GM19193 (cell line): ENCODE data around the gene CSF2.

ENCODE experiments used
- POLR2A ChIP-seq: IDR thresholded peaks from 4 replicates; pipeline ENCODE4 v1.6.1; 2011; ENCODE audit not compliant: insufficient read depth, insufficient read length; ENCODE audit errors: extremely low read depth

CSF2 gene

GRCh38 chr5:132073231-132074013 lies at the start of gene CSF2:
Gene CSF2, plus strand, starts transcription at chr5:132073789. Its CDS starts 35 bp downstream, at chr5:132073824.
- TF ChIP-seq POLR2A, result no peak

- no peak for TF ChIP-seq POLR2A
Observed at GRCh38 chr5:132024117-132024435, 49.5 kb upstream of the CSF2 start.

DNA sequence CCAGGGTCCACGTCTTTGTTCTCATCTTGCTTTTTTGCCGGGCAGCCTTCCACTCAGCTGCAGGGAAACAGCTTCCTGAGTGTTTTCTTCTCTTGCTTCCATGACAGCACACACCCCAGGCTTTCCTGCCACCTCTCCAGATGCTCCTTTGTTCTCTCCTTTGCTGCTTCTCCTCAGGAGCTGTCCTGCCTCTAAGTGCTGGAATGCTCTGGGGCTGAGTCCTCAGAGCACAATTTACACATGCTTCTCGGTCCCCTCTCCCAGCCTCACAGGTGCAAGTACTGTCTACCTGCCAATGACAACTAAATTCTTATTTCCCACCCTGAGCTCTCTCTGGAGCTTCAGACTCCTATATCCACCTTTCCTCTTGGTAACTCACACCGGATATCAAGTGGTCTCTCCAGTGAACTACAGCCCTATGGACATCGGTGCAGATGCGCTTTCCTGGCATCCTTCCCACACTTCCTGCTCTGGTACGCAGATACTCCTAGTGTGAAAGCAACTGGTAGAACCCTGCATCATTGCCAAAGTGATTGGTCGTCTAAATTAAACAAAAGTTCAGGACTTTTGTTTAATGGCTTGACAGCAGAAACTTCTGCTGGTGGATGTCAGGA lies 48.7 kb upstream of the CSF2 start:
- no peak for TF ChIP-seq POLR2A

- no peak for TF ChIP-seq POLR2A
Observed at GRCh38 chr5:132025403-132025971, 48.1 kb upstream of the CSF2 start.

DNA sequence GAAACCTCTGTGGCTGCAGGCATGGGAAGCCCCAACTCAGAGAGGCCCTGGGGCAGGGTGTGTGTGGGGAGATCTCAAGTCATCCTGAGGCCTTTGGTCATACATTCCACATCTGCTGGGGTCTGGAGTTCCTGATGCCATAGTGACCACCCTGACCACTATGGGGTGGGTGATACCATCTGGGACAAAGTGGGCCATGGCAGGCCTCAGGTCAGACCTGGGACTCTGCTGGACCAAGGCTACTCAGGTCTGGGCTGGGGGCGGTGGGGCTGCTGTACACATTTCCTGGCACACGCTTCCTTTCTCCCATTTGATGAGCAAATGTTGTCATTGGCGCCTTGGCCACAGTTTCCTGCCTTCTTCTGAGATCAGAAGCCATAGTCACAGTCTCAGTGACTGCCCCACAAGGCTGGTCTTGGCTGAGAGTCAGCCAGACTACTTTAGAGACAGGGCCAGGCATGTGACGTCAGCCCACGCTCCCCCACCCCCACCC lies 47.0 kb upstream of the CSF2 start:
- no peak for TF ChIP-seq POLR2A

- TF ChIP-seq POLR2A, result no peak
Observed at GRCh38 chr5:132027027-132027426, 46.6 kb upstream of the CSF2 start.

- no peak for TF ChIP-seq POLR2A
Observed at GRCh38 chr5:132029609-132030330, 43.8 kb upstream of the CSF2 start.

GRCh38 chr5:132030610-132031009 lies 43.0 kb upstream of the CSF2 start:
- no peak for TF ChIP-seq POLR2A

- TF ChIP-seq POLR2A, result no peak
Observed at GRCh38 chr5:132032196-132032595, 41.4 kb upstream of the CSF2 start.

- no peak for TF ChIP-seq POLR2A
Observed at GRCh38 chr5:132033122-132033521, 40.5 kb upstream of the CSF2 start.

- no peak for TF ChIP-seq POLR2A
Observed at GRCh38 chr5:132037353-132037752, 36.2 kb upstream of the CSF2 start.

DNA sequence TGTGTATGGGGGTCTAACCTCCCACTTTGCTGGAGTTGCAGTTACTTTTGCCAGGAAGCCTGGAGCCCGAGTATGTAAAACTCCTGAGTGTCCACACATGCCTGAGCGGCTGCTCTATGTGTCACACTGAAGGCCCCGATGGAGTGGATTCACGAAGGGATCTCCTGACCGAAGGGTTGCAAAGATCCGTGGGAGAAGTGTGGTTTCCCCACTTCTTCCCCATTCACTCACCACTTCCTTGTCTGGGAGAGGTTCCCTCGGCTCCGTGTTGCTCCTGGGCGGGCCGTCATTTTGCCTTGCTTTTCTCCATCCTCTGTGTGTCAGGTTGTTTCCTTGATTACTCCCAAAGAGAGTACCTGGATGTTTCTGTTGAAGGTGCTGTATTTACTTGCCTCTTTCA lies 29.4 kb upstream of the CSF2 start:
- no peak for TF ChIP-seq POLR2A

GRCh38 chr5:132046880-132047299 lies 26.7 kb upstream of the CSF2 start:
- TF ChIP-seq POLR2A, result no peak

- no peak for TF ChIP-seq POLR2A
Observed at GRCh38 chr5:132049093-132049492, 24.5 kb upstream of the CSF2 start.

DNA sequence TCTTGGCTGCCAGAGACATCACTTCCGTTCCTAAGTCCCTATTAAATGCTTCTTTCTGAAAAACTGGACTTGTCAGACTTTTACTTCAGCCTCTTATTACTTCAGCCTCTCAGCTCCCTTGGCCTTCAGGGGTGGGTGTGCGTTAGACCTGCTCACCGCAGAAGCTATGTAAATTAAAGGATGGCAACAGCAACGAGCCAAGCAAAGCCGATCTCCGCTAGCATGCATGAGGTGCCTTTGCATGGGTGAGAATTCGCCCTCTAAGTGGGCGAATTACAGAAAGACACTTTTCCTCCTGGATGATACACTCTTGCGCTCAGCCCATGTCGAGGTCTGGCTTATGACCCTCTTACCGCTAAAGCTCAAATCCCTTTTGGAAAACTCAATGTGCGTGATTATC lies 24.0 kb upstream of the CSF2 start:
- TF ChIP-seq POLR2A, result no peak

DNA sequence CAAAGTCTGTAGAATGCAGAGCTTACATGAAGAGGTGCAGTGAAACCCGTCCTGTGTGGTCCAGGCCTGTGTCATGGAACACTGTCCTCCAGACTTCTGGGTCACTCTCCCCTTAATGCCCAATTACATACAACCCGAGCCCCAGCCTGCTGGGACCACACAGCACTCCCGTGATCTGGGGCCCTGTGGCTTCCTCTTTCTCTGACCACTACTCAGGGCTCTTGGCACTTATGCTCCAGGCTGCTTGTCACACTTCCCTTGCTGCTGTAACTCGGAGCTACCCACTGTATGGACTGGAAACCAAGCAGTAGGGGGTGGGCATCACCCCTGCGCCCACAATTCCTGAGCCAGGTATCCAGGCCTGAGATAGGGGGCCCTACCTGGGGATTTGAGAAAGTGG lies 23.5 kb upstream of the CSF2 start:
- TF ChIP-seq POLR2A, result no peak
